BJ (cell line): ENCODE measurements around the gene SCN3A. TPM values are rescaled to one million over a fixed set of nuclear protein-coding genes. Genes with fewer than 3 reads are reported as not detected.

Source experiments
- CTCF ChIA-PET: fragments of 350-600 bp; formaldehyde crosslinking; extraction: SDS; loops from one replicate; lab custom pipeline; 2021; ENCODE audit warnings: antibody characterized with exemption, inconsistent platforms; lab: Yijun Ruan, JAX
- POLR2A ChIA-PET: fragments of 300-600 bp; sonication (Branson Sonifier 250); formaldehyde crosslinking; extraction: SDS; loops from one replicate; lab custom pipeline; 2021; ENCODE audit warnings: antibody characterized with exemption; lab: Charles Lee
- DNase-seq: peaks from one replicate; pipeline ENCODE4 v3.0.0-alpha.2; 2011; ENCODE audit warnings: low read depth
- H3K27me3 ChIP-seq: 2 replicates; pipeline ENCODE4 v1.6.0; 2011; ENCODE audit warnings: low read length; ENCODE audit not compliant: control insufficient read depth, insufficient read depth
- H3K36me3 ChIP-seq: 2 replicates; pipeline ENCODE4 v1.5.1; 2011; ENCODE audit warnings: low read length; ENCODE audit not compliant: control insufficient read depth, insufficient read depth
- H3K4me3 ChIP-seq: 2 replicates; pipeline ENCODE4 v1.5.1; 2011; ENCODE audit warnings: low read depth, mild to moderate bottlenecking, control low read depth, low read length
- CTCF ChIP-seq: IDR thresholded peaks from 2 replicates; pipeline ENCODE4 v1.5.1; 2011; ENCODE audit warnings: low read depth, mild to moderate bottlenecking, control low read depth, inconsistent platforms, low read length, moderate library complexity; ENCODE audit not compliant: insufficient read depth
- polyA plus RNA-seq: library from polyadenylated mRNA; depleted of rRNA; stranded (reverse); fragments of >200 nt; gene quantifications from 2 replicates; pipeline ENCODE4 v1.2.3, GENCODE V29; 2011

SCN3A gene
- polyA plus RNA-seq, 1 experiment = 0.78 TPM

- Histone ChIP-seq H3K4me3 (no peak overlapping the region; the same call in 1 of the 2 replicates), H3K27me3 (peaks cover 2% of the 10 kb centered on the region; the same call in 1 of the 2 replicates), H3K36me3 (no peaks in the 10 kb centered on the region)
- DNase-seq = no peak
- no peak for TF ChIP-seq CTCF
- POLR2A ChIA-PET = no interaction called here
- CTCF ChIA-PET = interaction anchor here (0.9 to 1.1 kb wide), 2 partner anchors 24 to 120 kb away, joined by 3 read pairs; no protein-coding TSS in a partner anchor
These were observed 136.0 kb downstream of the SCN3A start for GRCh38 chr2:165067643-165068486.

GRCh38 chr2:165064743-165065142 is 139.1 kb downstream of the SCN3A start:
- TF ChIP-seq CTCF = no peak
- CTCF ChIA-PET = no interaction called here
- H3K36me3 ChIP-seq = no peaks in the 10 kb centered on the region
- no peak for DNase-seq
- peaks cover 2% of the 10 kb centered on the region; the same call in 1 of the 2 replicates for H3K27me3 ChIP-seq
- no peak overlapping the region for H3K4me3 ChIP-seq
- POLR2A ChIA-PET = no interaction called here

DNA sequence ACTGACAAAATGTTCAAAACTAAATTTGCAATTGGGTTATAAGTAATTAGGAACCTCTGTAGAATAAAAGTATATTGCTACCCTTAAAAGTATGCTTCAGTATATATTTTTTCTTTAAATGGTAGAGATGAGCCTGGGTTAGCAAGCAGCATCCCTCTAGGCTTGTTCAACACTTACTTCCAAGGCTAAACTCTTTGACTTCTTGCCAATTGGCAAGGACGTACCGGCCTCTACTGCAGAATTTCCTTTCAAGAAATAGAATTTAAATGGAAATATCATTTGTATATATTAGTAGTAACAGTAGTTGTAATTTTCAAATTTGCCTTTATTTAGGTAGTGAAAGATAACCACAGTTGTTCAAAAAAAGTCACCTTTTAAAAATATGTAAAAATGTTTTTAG is 143.4 kb downstream of the SCN3A start:
- ChIA-PET CTCF (no interaction called here), POLR2A (no interaction called here)
- Histone ChIP-seq H3K4me3 (no peak overlapping the region), H3K27me3 (no peaks in the 10 kb centered on the region), H3K36me3 (no peaks in the 10 kb centered on the region)
- no peak for TF ChIP-seq CTCF
- DNase-seq = no peak

- DNase-seq = no peak
- no peaks in the 10 kb centered on the region for H3K36me3 ChIP-seq
- no peak overlapping the region for H3K4me3 ChIP-seq
- no peaks in the 10 kb centered on the region for H3K27me3 ChIP-seq
- no peak for TF ChIP-seq CTCF
- POLR2A ChIA-PET = no interaction called here
- CTCF ChIA-PET = interaction anchor here (0.7 kb wide), 1 partner anchor 146 kb away, joined by 3 read pairs; no protein-coding TSS in a partner anchor
These were observed 145.2 kb downstream of the SCN3A start for GRCh38 chr2:165058476-165059265.

DNA sequence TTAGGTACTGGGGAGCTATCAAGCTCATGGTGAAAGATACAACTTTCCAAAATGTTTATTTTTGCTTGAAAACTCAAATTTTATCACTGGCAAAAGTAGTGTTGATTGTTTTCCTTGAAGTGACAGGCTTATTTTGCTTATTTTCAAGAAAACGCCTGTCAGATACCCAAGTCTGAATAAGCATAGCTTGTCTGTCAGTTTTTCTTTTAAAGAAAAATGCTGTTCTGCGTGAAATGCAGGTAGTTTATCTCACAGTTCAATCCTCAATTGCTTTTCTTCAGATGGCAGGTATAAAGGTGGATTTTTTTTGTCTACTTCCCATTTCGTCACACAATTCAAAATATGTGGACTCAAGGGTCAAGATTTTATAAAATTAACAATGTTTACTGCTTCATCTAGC is 145.9 kb downstream of the SCN3A start:
- TF ChIP-seq CTCF = no peak
- Histone ChIP-seq H3K36me3 (no peaks in the 10 kb centered on the region), H3K27me3 (no peaks in the 10 kb centered on the region), H3K4me3 (no peak overlapping the region)
- CTCF ChIA-PET = no interaction called here
- no peak for DNase-seq
- POLR2A ChIA-PET = no interaction called here
